ENCODE measurements around the gene ENPP7.
A peak's percentile ranks its signal among the peaks of the same experiment; 100 is the strongest.

The ENPP7 gene

GRCh38 chr17:79733692-79734070 is 2.9 kb downstream of the ENPP7 start:
- DNase-seq = no peak

GRCh38 chr17:79735096-79735495 is 4.4 kb downstream of the ENPP7 start:
- DNase-seq = no peak

GRCh38 chr17:79737046-79737921 is 6.5 kb downstream of the ENPP7 start:
- no peak for DNase-seq

GRCh38 chr17:79737922-79738578 is 7.3 kb downstream of the ENPP7 start:
- DNase-seq = no peak

GRCh38 chr17:79738643-79739042 is 7.9 kb downstream of the ENPP7 start:
- no peak for DNase-seq

- no peak for DNase-seq
Observed at GRCh38 chr17:79739148-79740062, 8.7 kb downstream of the ENPP7 start.

GRCh38 chr17:79740413-79740812 is 9.7 kb downstream of the ENPP7 start:
- DNase-seq = peak; percentile 15

GRCh38 chr17:79741401-79741750 is 10.6 kb downstream of the ENPP7 start:
- DNase-seq = no peak

- DNase-seq = peak; percentile 67
Observed at GRCh38 chr17:79741751-79742588, 11.2 kb downstream of the ENPP7 start.

GRCh38 chr17:79742589-79742918 is 11.8 kb downstream of the ENPP7 start:
- DNase-seq = no peak

- DNase-seq = no peak
Observed at GRCh38 chr17:79742951-79743476, 12.3 kb downstream of the ENPP7 start.

- DNase-seq = no peak
Observed at GRCh38 chr17:79743614-79744013, 12.9 kb downstream of the ENPP7 start.

- DNase-seq = no peak
Observed at GRCh38 chr17:79745641-79746105, 14.9 kb downstream of the ENPP7 start.

GRCh38 chr17:79746889-79747507 is 16.3 kb downstream of the ENPP7 start:
- DNase-seq = no peak

- DNase-seq = no peak
Observed at GRCh38 chr17:79747508-79748294, 17.0 kb downstream of the ENPP7 start.

GRCh38 chr17:79748295-79749099 is 17.8 kb downstream of the ENPP7 start:
- no peak for DNase-seq

GRCh38 chr17:79749156-79749815 is 18.5 kb downstream of the ENPP7 start:
- no peak for DNase-seq

GRCh38 chr17:79749958-79750357 is 19.2 kb downstream of the ENPP7 start:
- DNase-seq = no peak
